Measurements from ENCODE around the gene NPLOC4.

- no peak for TF ChIP-seq CTCF (IDR thresholded peaks at IDR 0.05)
- no peak for TF ChIP-seq POLR2A (IDR thresholded peaks at IDR 0.05)
Observed at GRCh38 chr17:81557276-81558114, 79.4 kb downstream of the NPLOC4 start.

All from body of pancreas (tissue), 4 donors.